Sigmoid colon (tissue), 4 donors: Measurements from ENCODE around the gene KRT81.

ENCODE experiments used
- CTCF ChIP-seq, 4 experiments: fragments of 450-650 bp in 3 of 4; fragments of 200-600 bp in 1 of 4; IDR thresholded peaks; one replicate each; pipeline ENCODE4 v1.5.1; 2016 to 2019; ENCODE audit warnings: antibody characterized with exemption in 4 of 4, mild to moderate bottlenecking in 3 of 4, moderate library complexity in 2 of 4
- POLR2A ChIP-seq, 2 donors: fragments of 450-650 bp; IDR thresholded peaks; one replicate each; pipeline ENCODE4 v1.6.1; 2016; ENCODE audit warnings: antibody characterized with exemption in 2 of 2, mild to moderate bottlenecking in 2 of 2, moderate library complexity in 2 of 2
- POLR2AphosphoS5 ChIP-seq, 4 donors: sonication (generic); formaldehyde crosslinking; IDR thresholded peaks; one replicate each; pipeline ENCODE4 v1.6.1; 2017; ENCODE audit warnings: antibody characterized with exemption in 4 of 4

DNA sequence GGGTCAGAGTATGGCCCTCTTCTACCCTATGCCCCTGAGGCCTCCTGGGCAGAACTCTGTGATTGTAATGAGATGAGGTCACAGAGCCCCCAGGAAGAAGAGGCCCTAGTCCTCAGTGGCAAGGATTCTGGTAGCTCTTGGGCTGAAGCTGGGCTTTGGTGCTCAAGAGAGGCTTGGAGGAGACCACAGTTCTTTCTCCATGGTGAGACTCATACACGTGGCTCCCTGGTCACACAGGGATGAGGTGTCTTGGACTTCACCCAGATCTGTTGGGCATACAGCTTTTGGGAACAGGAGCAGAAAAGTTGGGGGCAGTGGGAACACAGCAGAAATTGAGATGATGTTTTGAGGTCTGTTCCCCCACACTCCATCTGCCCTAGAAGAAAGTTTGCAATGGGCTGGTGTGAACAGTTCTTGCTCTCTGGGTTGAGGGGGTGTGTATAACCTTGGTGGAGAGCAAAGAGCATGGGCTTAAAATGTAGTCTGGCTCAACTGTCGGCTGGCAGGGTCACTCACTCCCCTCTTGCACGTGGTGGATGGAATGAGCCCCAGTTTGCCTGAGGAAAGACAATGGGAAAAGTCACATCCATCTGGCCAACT, 16.7 kb downstream of the KRT81 start, which contains the start of gene KRT86:
- no peak for TF ChIP-seq POLR2A (IDR thresholded peaks at IDR 0.05)
- TF ChIP-seq CTCF (IDR thresholded peaks at IDR 0.05): no peak
- TF ChIP-seq POLR2AphosphoS5 (IDR thresholded peaks at IDR 0.05): no peak
